ENCODE data around the gene PDIA4.
"Not testable (repeated sequence)": the region's sequence is repeated elsewhere in the genome, so short reads cannot be mapped to it uniquely, and the experiment has no call there.

The PDIA4 gene

GRCh38 chr7:148979072-148979471, 49.2 kb downstream of the PDIA4 start:
- not testable (repeated sequence) for H3K27ac ChIP-seq (ENCODE audit: low read depth, low read length); H3K9ac ChIP-seq (ENCODE audit: low read depth in 1 of 2, low read length in 2 of 2)

GRCh38 chr7:148978091-148978490, 50.2 kb downstream of the PDIA4 start:
- Histone ChIP-seq H3K4me1 (ENCODE audit: control insufficient read depth in 1 of 2, insufficient read depth in 2 of 2, low read length in 2 of 2) (no peaks in the 10 kb centered on the region), H3K36me3 (ENCODE audit: control insufficient read depth in 1 of 2, insufficient read depth in 2 of 2, low read length in 2 of 2) (no peaks in the 10 kb centered on the region), H3K27me3 (ENCODE audit: control insufficient read depth in 1 of 2, insufficient read depth in 2 of 2, low read length in 2 of 2) (peaks cover 0 to 10% of the 10 kb centered on the region in 2 donors), H3K9ac (ENCODE audit: low read depth in 1 of 2, low read length in 2 of 2) (no peak overlapping the region), H3K27ac (ENCODE audit: low read depth, low read length) (no peak overlapping the region), H3K9me3 (ENCODE audit: control insufficient read depth in 1 of 2, low read length in 2 of 2) (no peaks in the 10 kb centered on the region), H3K4me3 (ENCODE audit: low read depth in 1 of 2, low read length in 2 of 2) (no peak overlapping the region)

More at GRCh38 chr7:148979072-148979471, 49.2 kb downstream of the PDIA4 start:
- H3K9me3 ChIP-seq (ENCODE audit: control insufficient read depth in 1 of 2, low read length in 2 of 2); H3K4me3 ChIP-seq (ENCODE audit: low read depth in 1 of 2, low read length in 2 of 2); H3K36me3 ChIP-seq (ENCODE audit: control insufficient read depth in 1 of 2, insufficient read depth in 2 of 2, low read length in 2 of 2); H3K4me1 ChIP-seq (ENCODE audit: control insufficient read depth in 1 of 2, insufficient read depth in 2 of 2, low read length in 2 of 2); H3K27me3 ChIP-seq (ENCODE audit: control insufficient read depth in 1 of 2, insufficient read depth in 2 of 2, low read length in 2 of 2): not testable (repeated sequence)

GRCh38 chr7:148975896-148976295, 52.4 kb downstream of the PDIA4 start:
- Histone ChIP-seq H3K27me3 (ENCODE audit: control insufficient read depth in 1 of 2, insufficient read depth in 2 of 2, low read length in 2 of 2) (peaks cover 0 to 10% of the 10 kb centered on the region in 2 donors), H3K9me3 (ENCODE audit: control insufficient read depth in 1 of 2, low read length in 2 of 2) (no peaks in the 10 kb centered on the region), H3K27ac (ENCODE audit: low read depth, low read length) (no peak overlapping the region), H3K36me3 (ENCODE audit: control insufficient read depth in 1 of 2, insufficient read depth in 2 of 2, low read length in 2 of 2) (no peaks in the 10 kb centered on the region), H3K9ac (ENCODE audit: low read depth in 1 of 2, low read length in 2 of 2) (no peak overlapping the region), H3K4me3 (ENCODE audit: low read depth in 1 of 2, low read length in 2 of 2) (no peak overlapping the region), H3K4me1 (ENCODE audit: control insufficient read depth in 1 of 2, insufficient read depth in 2 of 2, low read length in 2 of 2) (no peaks in the 10 kb centered on the region)

GRCh38 chr7:148973256-148973655, 55.0 kb downstream of the PDIA4 start:
- Histone ChIP-seq H3K36me3 (ENCODE audit: control insufficient read depth in 1 of 2, insufficient read depth in 2 of 2, low read length in 2 of 2) (no peaks in the 10 kb centered on the region), H3K4me1 (ENCODE audit: control insufficient read depth in 1 of 2, insufficient read depth in 2 of 2, low read length in 2 of 2) (no peaks in the 10 kb centered on the region), H3K27me3 (ENCODE audit: control insufficient read depth in 1 of 2, insufficient read depth in 2 of 2, low read length in 2 of 2) (peaks cover 0 to 4% of the 10 kb centered on the region in 2 donors), H3K9ac (ENCODE audit: low read depth in 1 of 2, low read length in 2 of 2) (no peak overlapping the region), H3K4me3 (ENCODE audit: low read depth in 1 of 2, low read length in 2 of 2) (no peak overlapping the region), H3K9me3 (ENCODE audit: control insufficient read depth in 1 of 2, low read length in 2 of 2) (no peaks in the 10 kb centered on the region), H3K27ac (ENCODE audit: low read depth, low read length) (no peak overlapping the region)

GRCh38 chr7:148972375-148972774, 55.9 kb downstream of the PDIA4 start:
- H3K27me3 ChIP-seq (ENCODE audit: control insufficient read depth in 1 of 2, insufficient read depth in 2 of 2, low read length in 2 of 2) = no peaks in the 10 kb centered on the region
- no peaks in the 10 kb centered on the region for H3K9me3 ChIP-seq (ENCODE audit: control insufficient read depth in 1 of 2, low read length in 2 of 2)
- H3K4me1 ChIP-seq (ENCODE audit: control insufficient read depth in 1 of 2, insufficient read depth in 2 of 2, low read length in 2 of 2) = no peaks in the 10 kb centered on the region
- H3K36me3 ChIP-seq (ENCODE audit: control insufficient read depth in 1 of 2, insufficient read depth in 2 of 2, low read length in 2 of 2) = no peaks in the 10 kb centered on the region
- H3K4me3 ChIP-seq (ENCODE audit: low read depth in 1 of 2, low read length in 2 of 2) = no peak overlapping the region
- H3K27ac ChIP-seq (ENCODE audit: low read depth, low read length) = no peak overlapping the region
- no peak overlapping the region for H3K9ac ChIP-seq (ENCODE audit: low read depth in 1 of 2, low read length in 2 of 2)

GRCh38 chr7:148967602-148968001, 60.7 kb downstream of the PDIA4 start:
- Histone ChIP-seq H3K27me3 (ENCODE audit: control insufficient read depth in 1 of 2, insufficient read depth in 2 of 2, low read length in 2 of 2) (no peaks in the 10 kb centered on the region), H3K36me3 (ENCODE audit: control insufficient read depth in 1 of 2, insufficient read depth in 2 of 2, low read length in 2 of 2) (no peaks in the 10 kb centered on the region), H3K9me3 (ENCODE audit: control insufficient read depth in 1 of 2, low read length in 2 of 2) (no peaks in the 10 kb centered on the region), H3K4me1 (ENCODE audit: control insufficient read depth in 1 of 2, insufficient read depth in 2 of 2, low read length in 2 of 2) (peaks cover 6 to 10% of the 10 kb centered on the region in 2 donors), H3K9ac (ENCODE audit: low read depth in 1 of 2, low read length in 2 of 2) (no peak overlapping the region), H3K27ac (ENCODE audit: low read depth, low read length) (no peak overlapping the region), H3K4me3 (ENCODE audit: low read depth in 1 of 2, low read length in 2 of 2) (no peak overlapping the region)

- Histone ChIP-seq H3K4me3 (ENCODE audit: low read depth in 1 of 2, low read length in 2 of 2) (peak overlapping the region; percentile 51 to 56), H3K36me3 (ENCODE audit: control insufficient read depth in 1 of 2, insufficient read depth in 2 of 2, low read length in 2 of 2) (no peaks in the 10 kb centered on the region), H3K9ac (ENCODE audit: low read depth in 1 of 2, low read length in 2 of 2) (peak overlapping the region in 1 of 2 donors; percentile 2), H3K27me3 (ENCODE audit: control insufficient read depth in 1 of 2, insufficient read depth in 2 of 2, low read length in 2 of 2) (no peaks in the 10 kb centered on the region), H3K27ac (ENCODE audit: low read depth, low read length) (no peak overlapping the region), H3K4me1 (ENCODE audit: control insufficient read depth in 1 of 2, insufficient read depth in 2 of 2, low read length in 2 of 2) (peaks cover 6 to 10% of the 10 kb centered on the region in 2 donors), H3K9me3 (ENCODE audit: control insufficient read depth in 1 of 2, low read length in 2 of 2) (no peaks in the 10 kb centered on the region)
Measured at GRCh38 chr7:148967032-148967372, 61.3 kb downstream of the PDIA4 start.

GRCh38 chr7:148964483-148965267, 63.6 kb downstream of the PDIA4 start:
- Histone ChIP-seq H3K9me3 (ENCODE audit: control insufficient read depth in 1 of 2, low read length in 2 of 2) (no peaks in the 10 kb centered on the region), H3K9ac (ENCODE audit: low read depth in 1 of 2, low read length in 2 of 2) (peak overlapping the region; percentile 48 to 74), H3K4me1 (ENCODE audit: control insufficient read depth in 1 of 2, insufficient read depth in 2 of 2, low read length in 2 of 2) (peaks cover 6 to 10% of the 10 kb centered on the region in 2 donors), H3K4me3 (ENCODE audit: low read depth in 1 of 2, low read length in 2 of 2) (peak overlapping the region; percentile 85 to 90), H3K36me3 (ENCODE audit: control insufficient read depth in 1 of 2, insufficient read depth in 2 of 2, low read length in 2 of 2) (no peaks in the 10 kb centered on the region), H3K27me3 (ENCODE audit: control insufficient read depth in 1 of 2, insufficient read depth in 2 of 2, low read length in 2 of 2) (no peaks in the 10 kb centered on the region), H3K27ac (ENCODE audit: low read depth, low read length) (no peak overlapping the region)

GRCh38 chr7:148963583-148964482, 64.5 kb downstream of the PDIA4 start:
- Histone ChIP-seq H3K9ac (ENCODE audit: low read depth in 1 of 2, low read length in 2 of 2) (peak overlapping the region; percentile 48 to 74), H3K27ac (ENCODE audit: low read depth, low read length) (no peak overlapping the region), H3K27me3 (ENCODE audit: control insufficient read depth in 1 of 2, insufficient read depth in 2 of 2, low read length in 2 of 2) (no peaks in the 10 kb centered on the region), H3K4me1 (ENCODE audit: control insufficient read depth in 1 of 2, insufficient read depth in 2 of 2, low read length in 2 of 2) (peaks cover 6 to 10% of the 10 kb centered on the region in 2 donors), H3K9me3 (ENCODE audit: control insufficient read depth in 1 of 2, low read length in 2 of 2) (no peaks in the 10 kb centered on the region), H3K4me3 (ENCODE audit: low read depth in 1 of 2, low read length in 2 of 2) (peak overlapping the region; percentile 85 to 90), H3K36me3 (ENCODE audit: control insufficient read depth in 1 of 2, insufficient read depth in 2 of 2, low read length in 2 of 2) (no peaks in the 10 kb centered on the region)
